GM12865 (cell line): ENCODE measurements around the gene ASTN1.

Experiments used
- DNase-seq: peaks from one replicate; pipeline ENCODE4 v3.0.0; 2010; ENCODE audit warnings: low read depth
- H3K4me3 ChIP-seq: 2 replicates; pipeline ENCODE4 v1.5.1; 2011; ENCODE audit warnings: mild to moderate bottlenecking, low read depth, low read length, control low read depth
- TF ChIP-seq, protein P1 (sequence below): IDR thresholded peaks from 2 replicates; pipeline ENCODE4 v1.5.1; 2011; ENCODE audit warnings: low read length, control low read depth, low read depth, inconsistent platforms; ENCODE audit not compliant: insufficient read depth; ENCODE audit errors: missing control alignments

The ASTN1 gene

DNA sequence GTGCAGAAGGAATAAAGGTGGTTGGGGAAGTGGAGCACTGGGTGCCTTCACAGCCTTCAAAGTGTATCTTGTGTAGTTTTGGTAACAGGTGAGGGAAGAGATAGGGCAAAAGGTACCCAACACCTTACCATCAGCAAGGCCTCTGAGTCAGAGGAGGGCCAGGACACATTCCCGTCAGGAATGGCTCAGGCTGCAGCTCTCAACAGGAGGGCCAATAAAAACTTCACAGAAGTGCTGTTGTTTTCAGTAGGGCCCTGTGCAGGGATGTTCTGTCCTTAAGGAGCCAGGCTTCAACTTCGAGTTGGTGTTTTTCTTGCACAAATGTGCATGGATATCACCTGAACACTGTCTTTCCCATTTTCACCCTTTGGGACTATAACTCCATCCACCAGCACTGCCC, 333.4 kb downstream of the ASTN1 start:
- no peak overlapping the region for H3K4me3 ChIP-seq
- no peak for DNase-seq
- TF ChIP-seq, protein P1, sequence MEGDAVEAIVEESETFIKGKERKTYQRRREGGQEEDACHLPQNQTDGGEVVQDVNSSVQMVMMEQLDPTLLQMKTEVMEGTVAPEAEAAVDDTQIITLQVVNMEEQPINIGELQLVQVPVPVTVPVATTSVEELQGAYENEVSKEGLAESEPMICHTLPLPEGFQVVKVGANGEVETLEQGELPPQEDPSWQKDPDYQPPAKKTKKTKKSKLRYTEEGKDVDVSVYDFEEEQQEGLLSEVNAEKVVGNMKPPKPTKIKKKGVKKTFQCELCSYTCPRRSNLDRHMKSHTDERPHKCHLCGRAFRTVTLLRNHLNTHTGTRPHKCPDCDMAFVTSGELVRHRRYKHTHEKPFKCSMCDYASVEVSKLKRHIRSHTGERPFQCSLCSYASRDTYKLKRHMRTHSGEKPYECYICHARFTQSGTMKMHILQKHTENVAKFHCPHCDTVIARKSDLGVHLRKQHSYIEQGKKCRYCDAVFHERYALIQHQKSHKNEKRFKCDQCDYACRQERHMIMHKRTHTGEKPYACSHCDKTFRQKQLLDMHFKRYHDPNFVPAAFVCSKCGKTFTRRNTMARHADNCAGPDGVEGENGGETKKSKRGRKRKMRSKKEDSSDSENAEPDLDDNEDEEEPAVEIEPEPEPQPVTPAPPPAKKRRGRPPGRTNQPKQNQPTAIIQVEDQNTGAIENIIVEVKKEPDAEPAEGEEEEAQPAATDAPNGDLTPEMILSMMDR: no peak

DNA sequence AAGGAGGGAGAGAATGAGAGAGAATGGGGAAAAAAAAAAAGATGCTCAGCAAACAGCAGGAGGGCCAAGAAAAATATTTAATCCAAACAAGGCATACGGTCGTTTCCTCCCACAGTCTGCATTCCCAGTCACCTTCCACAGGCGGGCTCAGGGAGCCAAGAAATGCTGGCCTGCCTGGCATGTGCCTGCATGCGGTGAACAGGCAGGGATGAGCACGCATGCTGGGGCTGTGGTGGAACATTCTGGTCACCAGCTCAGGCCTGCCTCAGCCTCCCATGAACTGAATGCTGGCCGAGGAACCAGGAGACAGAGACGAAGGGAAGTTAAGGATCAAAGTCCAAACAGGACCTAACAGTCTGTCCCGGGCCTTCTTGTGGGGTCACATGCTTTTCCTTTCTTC, 335.3 kb downstream of the ASTN1 start:
- no peak overlapping the region for H3K4me3 ChIP-seq
- TF ChIP-seq, protein P1: no peak
- no peak for DNase-seq

DNA sequence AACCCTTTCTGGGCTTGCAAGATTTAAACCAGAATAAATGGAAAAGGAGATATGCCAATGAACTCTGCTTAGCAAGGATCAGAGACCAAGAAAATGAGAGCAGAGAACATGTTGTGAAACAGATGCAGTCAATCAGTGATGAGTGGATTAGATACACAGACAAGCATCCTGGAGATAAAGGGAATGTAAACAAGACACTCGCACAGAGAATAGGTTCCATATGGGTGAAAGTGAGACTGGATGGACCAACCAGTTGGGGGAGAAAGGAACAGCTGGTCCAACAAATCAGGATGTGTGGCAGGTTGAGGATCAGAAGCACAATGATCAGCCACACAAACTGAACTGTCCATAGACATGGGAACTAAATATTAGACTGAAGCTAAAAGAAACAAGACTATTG, 338.2 kb downstream of the ASTN1 start:
- no peak overlapping the region for H3K4me3 ChIP-seq
- no peak for DNase-seq

DNA sequence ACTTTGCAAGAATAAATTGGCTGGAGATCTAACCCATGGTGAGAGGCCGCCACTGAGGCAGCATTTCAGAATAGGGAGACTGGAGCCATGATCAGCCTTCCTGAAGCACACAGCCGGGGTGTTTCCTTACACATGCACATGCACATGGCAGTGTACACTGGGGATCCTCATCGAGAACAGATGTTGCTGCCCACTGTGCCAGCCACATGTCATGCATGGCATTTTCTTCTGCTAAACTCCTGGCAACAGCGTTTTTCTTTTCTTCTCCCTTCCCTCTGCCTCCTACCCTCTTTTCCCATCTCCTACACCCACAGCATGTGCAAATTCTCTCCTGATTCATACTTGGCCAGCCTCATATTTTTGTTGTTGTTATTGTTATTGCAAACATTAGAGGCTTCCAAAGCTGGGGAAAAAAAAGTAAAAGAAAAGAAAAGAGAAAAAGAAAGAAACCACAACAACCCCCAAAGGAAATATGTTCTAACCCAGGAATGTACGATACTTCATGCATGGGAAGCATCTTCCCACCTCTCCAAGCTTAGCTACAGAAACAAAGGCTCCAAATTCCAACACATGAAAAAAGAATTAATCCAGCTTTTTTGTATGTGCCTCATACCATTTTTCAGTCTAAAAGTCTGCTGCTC, 344.0 kb downstream of the ASTN1 start:
- DNase-seq: no peak
- TF ChIP-seq, protein P1: no peak
- H3K4me3 ChIP-seq: no peak overlapping the region

More for the DNA sequence above, 338.2 kb downstream of the ASTN1 start:
- TF ChIP-seq, protein P1: no peak

DNA sequence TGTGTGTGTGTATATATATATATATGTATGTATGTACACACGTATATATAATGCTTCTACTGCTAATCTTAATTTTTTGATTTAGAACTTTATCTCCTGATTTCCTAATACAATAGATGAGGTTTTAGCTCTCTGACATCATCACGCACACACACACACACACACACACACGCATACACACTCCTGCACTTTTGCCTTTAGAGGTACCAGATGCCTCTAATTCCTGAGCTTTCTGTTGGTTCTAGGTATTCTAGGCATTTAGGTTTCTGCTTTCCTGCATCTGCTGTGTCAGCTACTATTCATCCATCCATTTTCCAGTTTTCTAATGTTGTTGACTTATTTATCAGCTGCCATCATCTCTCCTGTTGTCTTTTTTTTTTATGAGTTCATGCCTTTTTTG, 348.3 kb downstream of the ASTN1 start:
- H3K4me3 ChIP-seq: no peak overlapping the region
- DNase-seq: no peak
- TF ChIP-seq, protein P1: no peak

DNA sequence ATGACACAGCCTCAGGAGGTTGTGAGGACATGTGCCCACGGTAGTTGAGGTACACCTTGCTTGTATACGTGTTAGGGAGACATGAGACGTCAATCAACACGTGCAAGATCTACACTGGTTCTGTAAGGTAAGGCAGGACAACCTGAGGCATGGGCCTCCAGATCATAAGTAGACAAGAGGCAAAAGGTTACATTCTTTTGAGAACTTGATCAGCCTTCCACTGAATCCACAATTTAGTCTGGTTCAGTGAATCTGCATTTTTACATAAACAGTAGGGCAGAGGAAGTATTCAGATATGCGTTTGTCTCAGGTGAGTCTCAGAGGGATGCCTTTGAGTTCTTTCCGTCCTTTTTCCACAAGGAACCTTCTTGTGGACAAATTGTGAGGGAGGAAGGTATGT, 348.9 kb downstream of the ASTN1 start:
- no peak for DNase-seq
- TF ChIP-seq, protein P1: no peak
- H3K4me3 ChIP-seq: no peak overlapping the region
